ENCODE data around the gene PDE11A. TPM values are rescaled to one million over a fixed set of nuclear protein-coding genes. Genes with fewer than 3 reads are reported as not detected.

PDE11A gene
- total RNA-seq, 2 experiments from 2014 or later = not detected

GRCh38 chr2:177738461-177739235 lies 333.9 kb downstream of the PDE11A start:
- ChIA-PET CTCF (no interaction called here), POLR2A (no interaction called here)
- no peaks in the 10 kb centered on the region for H3K9me3 Mint-ChIP-seq
- DNase-seq (no peak), ATAC-seq (ENCODE audit: poor library complexity) (no peak)
- no peak overlapping the region for H3K27ac ChIP-seq (ENCODE audit: low read depth in 1 of 2, low read length in 2 of 2)
- no peak for TF ChIP-seq CTCF (IDR thresholded peaks at IDR 0.05)
- peaks cover 5% of the 10 kb centered on the region for H3K27me3 Mint-ChIP-seq
- no peaks in the 10 kb centered on the region for H3K9me3 ChIP-seq (ENCODE audit: control insufficient read depth in 1 of 2, insufficient read depth in 1 of 2, low read length in 2 of 2)
- no peaks in the 10 kb centered on the region for H3K4me1 ChIP-seq (ENCODE audit: insufficient read depth, low read length)
- H3K27me3 ChIP-seq (ENCODE audit: control insufficient read depth in 1 of 2, insufficient read depth in 2 of 2, low read length in 2 of 2) = no peaks in the 10 kb centered on the region
- no peak overlapping the region for H3K4me3 Mint-ChIP-seq
- no peaks in the 10 kb centered on the region for H3K36me3 Mint-ChIP-seq (ENCODE audit: low read depth)
- intact Hi-C loops (cut with DNase I, micrococcal nuclease) = no loop called here
- no peaks in the 10 kb centered on the region for H3K36me3 ChIP-seq (ENCODE audit: insufficient read depth, low read length)
- no peaks in the 10 kb centered on the region for H3K4me1 Mint-ChIP-seq (ENCODE audit: low read depth)
- H3K27ac Mint-ChIP-seq = no peak overlapping the region
- H3K4me3 ChIP-seq (ENCODE audit: low read length) = no peak overlapping the region

- H3K4me3 Mint-ChIP-seq = no peak overlapping the region
- no peak overlapping the region for H3K4me3 ChIP-seq (ENCODE audit: low read length)
- H3K27ac Mint-ChIP-seq = no peak overlapping the region
- intact Hi-C loops (cut with DNase I, micrococcal nuclease) = no loop called here
- ChIA-PET CTCF (no interaction called here), POLR2A (no interaction called here)
- no peaks in the 10 kb centered on the region for H3K36me3 Mint-ChIP-seq (ENCODE audit: low read depth)
- H3K27me3 Mint-ChIP-seq = peaks cover 21% of the 10 kb centered on the region
- H3K27ac ChIP-seq (ENCODE audit: low read depth in 1 of 2, low read length in 2 of 2) = no peak overlapping the region
- ATAC-seq (ENCODE audit: poor library complexity) (no peak), DNase-seq (no peak)
- no peak for TF ChIP-seq CTCF (IDR thresholded peaks at IDR 0.05)
- no peaks in the 10 kb centered on the region for H3K9me3 Mint-ChIP-seq
- H3K4me1 ChIP-seq (ENCODE audit: insufficient read depth, low read length) = no peaks in the 10 kb centered on the region
- no peaks in the 10 kb centered on the region for H3K36me3 ChIP-seq (ENCODE audit: insufficient read depth, low read length)
- H3K9me3 ChIP-seq (ENCODE audit: control insufficient read depth in 1 of 2, insufficient read depth in 1 of 2, low read length in 2 of 2) = no peaks in the 10 kb centered on the region
- H3K27me3 ChIP-seq (ENCODE audit: control insufficient read depth in 1 of 2, insufficient read depth in 2 of 2, low read length in 2 of 2) = no peaks in the 10 kb centered on the region
- H3K4me1 Mint-ChIP-seq (ENCODE audit: low read depth) = no peaks in the 10 kb centered on the region
These were observed 337.2 kb downstream of the PDE11A start for GRCh38 chr2:177735318-177735803.

GRCh38 chr2:177733322-177733855 lies 339.2 kb downstream of the PDE11A start:
- H3K27ac ChIP-seq (ENCODE audit: low read depth in 1 of 2, low read length in 2 of 2) = no peak overlapping the region
- Mint-ChIP-seq H3K9me3 (no peaks in the 10 kb centered on the region), H3K4me1 (ENCODE audit: low read depth) (no peaks in the 10 kb centered on the region), H3K4me3 (no peak overlapping the region), H3K27ac (no peak overlapping the region), H3K27me3 (peaks cover 38% of the 10 kb centered on the region), H3K36me3 (ENCODE audit: low read depth) (no peaks in the 10 kb centered on the region)
- no peaks in the 10 kb centered on the region for H3K36me3 ChIP-seq (ENCODE audit: insufficient read depth, low read length)
- no peaks in the 10 kb centered on the region for H3K9me3 ChIP-seq (ENCODE audit: control insufficient read depth in 1 of 2, insufficient read depth in 1 of 2, low read length in 2 of 2)
- ATAC-seq (ENCODE audit: poor library complexity) = no peak
- TF ChIP-seq CTCF (IDR thresholded peaks at IDR 0.05) = no peak
- no peaks in the 10 kb centered on the region for H3K4me1 ChIP-seq (ENCODE audit: insufficient read depth, low read length)
- DNase-seq = no peak
- H3K4me3 ChIP-seq (ENCODE audit: low read length) = no peak overlapping the region
- intact Hi-C loops (cut with DNase I, micrococcal nuclease) = no loop called here
- POLR2A ChIA-PET = no interaction called here
- H3K27me3 ChIP-seq (ENCODE audit: control insufficient read depth in 1 of 2, insufficient read depth in 2 of 2, low read length in 2 of 2) = peaks cover 0 to 6% of the 10 kb centered on the region in 2 experiments
- CTCF ChIA-PET = no interaction called here
